CD4-positive, alpha-beta T cell treated with Interleukin-17A for 4 hours (primary cell): ENCODE results near the gene TWNK.

ENCODE experiments used
- DNase-seq: peaks from one replicate; pipeline ENCODE4 v3.0.0-alpha.2; 2020; ENCODE audit warnings: mixed read lengths

Gene TWNK

DNA sequence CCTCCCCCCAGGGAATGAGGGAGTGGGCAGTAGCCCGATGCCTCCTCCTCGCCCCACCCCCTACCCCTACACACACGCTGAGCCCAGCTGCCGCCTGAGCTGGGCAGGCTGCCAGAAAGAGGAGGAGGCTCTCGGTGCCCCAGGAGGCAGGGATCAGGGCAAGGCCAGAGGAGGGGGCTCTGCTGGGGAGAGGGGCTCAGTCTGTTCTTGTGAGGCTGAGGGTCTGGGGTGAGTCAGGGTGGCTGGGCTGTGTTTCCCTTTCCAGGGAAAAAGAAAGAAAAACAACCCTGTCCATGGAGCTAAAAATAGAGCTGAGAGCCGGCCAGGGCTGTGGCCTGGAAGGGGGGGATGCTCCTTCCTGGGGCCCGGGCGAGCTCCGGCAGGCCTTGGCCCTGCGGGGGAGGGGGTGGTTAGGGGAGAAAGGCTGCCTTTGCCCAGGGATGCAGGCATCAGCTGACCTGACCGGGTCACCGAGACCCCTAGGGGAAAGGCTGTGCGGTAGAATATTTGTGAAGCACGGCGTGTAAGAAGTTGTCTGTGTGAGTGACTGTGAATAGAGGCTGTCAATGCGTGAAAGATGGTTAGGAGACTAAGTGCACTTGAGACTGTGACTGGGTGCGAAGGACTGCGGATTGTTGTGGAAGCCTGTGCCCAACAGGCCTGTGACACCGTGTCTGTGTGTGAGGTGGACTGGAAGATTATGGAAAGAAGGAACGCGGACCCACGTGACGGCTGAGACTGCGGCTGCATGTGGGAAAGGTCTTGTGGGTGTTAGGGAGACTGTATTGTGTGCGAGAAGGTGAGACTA lies 11.0 kb downstream of the TWNK start:
- peak; percentile 79 for DNase-seq

DNA sequence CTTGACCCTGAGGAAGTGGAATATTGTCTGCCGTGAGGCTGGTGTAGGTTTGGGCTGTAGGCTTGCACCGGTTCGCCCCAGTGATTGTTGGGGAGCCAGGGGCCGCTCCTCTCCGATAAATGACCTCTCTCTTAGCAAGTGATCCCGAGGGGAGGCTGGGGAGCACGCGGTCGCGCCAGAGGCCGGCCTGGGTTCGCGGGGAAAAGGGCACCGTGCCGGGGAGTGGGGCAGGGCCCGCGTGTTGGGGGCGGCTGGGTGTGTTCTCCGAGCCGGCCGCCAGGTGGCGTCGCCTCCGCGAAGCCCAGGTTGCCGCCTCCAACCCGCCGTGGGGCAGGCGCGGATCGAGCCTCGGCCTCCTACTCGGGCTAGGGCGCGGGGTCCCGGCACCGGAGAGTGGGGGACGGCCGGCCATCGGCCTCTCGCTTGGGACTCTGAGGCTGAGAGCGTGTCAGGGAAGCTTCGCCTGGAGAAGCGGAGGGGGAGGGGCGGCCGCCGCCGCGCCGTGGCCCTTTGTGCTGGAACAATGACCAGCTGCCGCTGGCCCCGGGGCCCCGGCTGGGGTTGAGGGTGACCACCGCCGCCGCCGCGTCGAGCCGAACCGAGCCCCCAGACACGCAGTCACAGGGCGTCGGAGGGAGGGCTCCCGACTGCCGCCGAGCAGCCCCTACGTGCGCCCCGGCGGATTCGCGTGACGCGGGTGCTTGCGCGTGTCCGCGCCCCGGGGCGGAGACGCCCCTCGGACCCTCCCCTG lies 11.8 kb downstream of the TWNK start:
- peak; percentile 85 for DNase-seq

DNA sequence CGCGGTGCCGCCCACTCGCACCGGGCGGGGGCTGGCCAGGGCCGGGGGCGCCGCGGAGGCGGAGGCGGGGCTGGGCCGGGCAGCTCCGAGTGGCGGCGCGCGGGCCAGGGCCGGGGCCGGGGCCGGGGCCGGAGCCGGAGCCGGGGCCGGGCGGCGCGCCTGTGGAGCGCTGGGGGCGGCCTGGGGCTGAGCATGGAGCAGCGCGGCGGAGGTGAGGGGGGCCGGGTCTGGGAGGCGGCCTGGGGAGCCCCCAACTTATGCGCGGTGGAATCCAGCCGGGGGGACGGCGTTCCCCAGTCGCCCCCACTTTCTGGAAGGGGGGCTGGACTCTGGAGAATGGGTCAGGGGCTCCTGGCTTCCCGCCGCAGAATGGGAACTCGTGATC lies 12.4 kb downstream of the TWNK start, which contains the start of gene LZTS2:
LZTS2 (plus strand) TSS at position 67 of the 385 bp plus-strand sequence. CDS start 2,731 bp downstream, outside the sequence.
- DNase-seq = no peak

DNA sequence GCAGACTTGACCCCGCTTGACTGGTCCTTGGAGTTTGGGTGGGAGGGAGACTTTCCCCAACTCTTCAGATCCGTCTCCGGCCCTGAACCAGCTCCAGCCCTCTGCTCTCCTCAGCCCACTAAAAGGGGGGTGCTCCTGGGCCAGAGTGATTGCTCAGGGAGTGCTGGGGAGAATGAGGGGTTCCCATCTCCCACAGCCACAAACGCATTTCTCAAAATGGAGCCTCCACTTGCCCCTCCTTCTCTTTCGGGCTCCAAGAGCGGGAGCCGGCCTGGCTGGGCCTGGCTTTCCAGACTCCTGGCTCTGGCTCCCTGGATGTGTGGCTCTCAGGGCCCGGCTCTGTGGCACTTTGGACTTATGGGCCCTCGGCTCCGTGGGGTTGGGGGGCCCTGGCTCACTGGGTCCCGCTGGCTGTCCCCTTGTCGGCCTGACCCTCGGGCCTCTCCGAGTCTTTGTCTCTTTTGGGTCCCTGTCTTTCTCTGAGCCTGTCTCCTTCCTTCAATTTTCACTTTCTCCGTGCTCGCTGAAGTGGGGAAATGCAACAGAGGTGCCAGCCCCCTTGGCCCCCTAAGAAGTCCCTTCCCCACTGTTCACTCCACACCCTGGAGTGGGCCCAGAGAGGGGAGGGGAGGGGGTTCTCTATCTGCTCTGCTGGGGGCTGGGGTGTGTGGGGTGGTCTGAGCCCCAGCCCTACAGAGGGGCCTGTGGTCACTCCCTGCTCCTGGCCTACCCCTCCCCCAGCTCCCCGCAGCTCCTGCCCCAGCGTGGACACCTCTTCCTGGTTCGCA lies 13.0 kb downstream of the TWNK start:
- no peak for DNase-seq

DNA sequence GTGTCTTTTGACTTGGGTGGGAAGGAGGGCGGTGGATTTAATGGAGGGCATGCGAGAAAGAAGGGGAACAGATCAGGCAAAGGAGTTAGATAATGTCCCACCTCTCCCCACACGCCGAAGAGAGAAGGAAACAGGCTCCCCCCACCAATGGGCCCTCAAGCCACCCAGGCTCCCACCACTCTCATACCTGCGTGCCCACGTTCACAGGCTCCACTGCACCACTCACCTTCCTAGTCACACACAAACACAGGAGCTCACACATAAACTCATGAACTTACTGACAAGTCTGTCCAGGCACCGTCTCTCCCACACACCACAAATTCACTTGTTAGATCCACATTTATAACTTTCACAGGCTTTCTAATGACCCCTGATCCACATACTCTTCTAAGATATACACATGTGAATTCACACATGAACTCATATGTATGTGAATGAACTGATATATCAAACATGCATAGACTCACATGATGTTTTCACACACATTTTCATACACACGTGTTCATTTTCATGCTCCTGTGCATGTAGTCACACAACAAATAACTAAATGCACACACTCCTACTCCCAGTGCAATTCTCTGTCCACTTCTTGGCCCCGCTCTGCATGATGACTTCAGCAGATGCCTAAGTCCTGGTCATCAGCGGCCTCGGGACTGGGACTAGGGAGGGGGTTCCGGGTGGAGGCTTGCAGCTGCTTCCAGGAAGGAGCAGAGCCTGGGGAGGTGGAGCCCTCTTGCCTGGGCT lies 13.7 kb downstream of the TWNK start:
- DNase-seq = no peak

DNA sequence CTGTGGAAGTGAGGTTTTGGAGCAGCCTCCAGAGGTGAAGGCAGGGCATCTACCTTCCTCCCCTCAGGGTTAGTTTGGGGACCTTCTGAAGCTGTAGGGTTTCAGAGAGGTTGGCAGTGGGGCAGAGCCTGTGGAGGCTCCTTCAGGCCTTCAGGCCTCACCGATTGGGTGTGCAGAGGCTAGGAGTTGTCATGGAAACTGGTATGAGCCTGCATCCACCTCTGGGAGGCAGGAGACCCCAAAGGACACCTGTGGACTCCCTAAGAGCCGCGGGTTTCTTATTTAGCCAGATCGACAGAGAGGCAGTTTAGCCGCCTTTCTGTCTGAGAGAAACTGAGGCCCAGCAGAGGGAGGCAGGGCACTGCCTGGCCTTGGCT lies 14.3 kb downstream of the TWNK start:
- no peak for DNase-seq

DNA sequence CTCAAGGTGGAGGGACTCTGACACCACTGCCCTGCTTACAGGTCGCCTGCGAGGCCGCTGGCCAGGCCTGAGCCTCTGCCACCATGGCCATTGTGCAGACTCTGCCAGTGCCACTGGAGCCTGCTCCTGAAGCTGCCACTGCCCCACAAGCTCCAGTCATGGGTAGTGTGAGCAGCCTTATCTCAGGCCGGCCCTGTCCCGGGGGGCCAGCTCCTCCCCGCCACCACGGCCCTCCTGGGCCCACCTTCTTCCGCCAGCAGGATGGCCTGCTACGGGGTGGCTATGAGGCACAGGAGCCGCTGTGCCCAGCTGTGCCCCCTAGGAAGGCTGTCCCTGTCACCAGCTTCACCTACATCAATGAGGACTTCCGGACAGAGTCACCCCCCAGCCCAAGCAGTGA lies 15.1 kb downstream of the TWNK start:
- no peak for DNase-seq

DNA sequence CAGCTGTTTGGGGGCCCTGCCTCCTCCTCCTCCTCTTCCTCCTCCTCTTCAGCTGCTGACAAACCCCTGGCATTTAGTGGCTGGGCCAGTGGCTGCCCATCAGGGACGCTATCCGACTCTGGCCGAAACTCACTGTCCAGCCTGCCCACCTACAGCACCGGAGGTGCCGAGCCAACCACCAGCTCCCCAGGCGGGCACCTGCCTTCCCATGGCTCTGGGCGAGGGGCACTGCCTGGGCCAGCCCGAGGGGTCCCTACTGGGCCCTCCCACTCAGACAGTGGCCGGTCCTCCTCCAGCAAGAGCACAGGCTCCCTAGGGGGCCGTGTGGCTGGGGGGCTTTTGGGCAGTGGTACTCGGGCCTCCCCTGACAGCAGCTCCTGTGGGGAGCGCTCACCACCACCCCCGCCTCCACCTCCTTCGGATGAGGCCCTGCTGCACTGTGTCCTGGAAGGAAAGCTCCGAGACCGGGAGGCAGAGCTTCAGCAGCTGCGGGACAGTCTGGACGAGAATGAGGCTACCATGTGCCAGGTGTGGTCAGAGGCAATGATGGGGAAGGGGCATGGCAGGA lies 16.4 kb downstream of the TWNK start:
- DNase-seq = no peak

DNA sequence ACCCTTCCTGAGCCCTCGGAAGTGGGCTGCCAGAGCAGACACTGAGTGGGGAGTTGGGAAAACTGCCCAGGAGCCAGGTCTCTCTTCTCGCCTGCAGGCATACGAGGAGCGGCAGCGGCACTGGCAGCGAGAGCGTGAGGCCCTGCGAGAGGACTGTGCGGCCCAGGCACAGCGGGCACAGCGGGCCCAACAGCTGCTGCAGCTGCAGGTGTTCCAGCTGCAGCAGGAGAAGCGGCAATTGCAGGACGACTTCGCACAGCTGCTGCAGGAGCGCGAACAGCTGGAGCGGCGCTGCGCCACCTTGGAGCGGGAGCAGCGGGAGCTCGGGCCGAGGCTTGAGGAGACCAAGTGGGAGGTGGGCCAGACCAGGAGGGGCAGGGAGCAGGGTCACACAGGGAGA lies 18.0 kb downstream of the TWNK start:
- no peak for DNase-seq

DNA sequence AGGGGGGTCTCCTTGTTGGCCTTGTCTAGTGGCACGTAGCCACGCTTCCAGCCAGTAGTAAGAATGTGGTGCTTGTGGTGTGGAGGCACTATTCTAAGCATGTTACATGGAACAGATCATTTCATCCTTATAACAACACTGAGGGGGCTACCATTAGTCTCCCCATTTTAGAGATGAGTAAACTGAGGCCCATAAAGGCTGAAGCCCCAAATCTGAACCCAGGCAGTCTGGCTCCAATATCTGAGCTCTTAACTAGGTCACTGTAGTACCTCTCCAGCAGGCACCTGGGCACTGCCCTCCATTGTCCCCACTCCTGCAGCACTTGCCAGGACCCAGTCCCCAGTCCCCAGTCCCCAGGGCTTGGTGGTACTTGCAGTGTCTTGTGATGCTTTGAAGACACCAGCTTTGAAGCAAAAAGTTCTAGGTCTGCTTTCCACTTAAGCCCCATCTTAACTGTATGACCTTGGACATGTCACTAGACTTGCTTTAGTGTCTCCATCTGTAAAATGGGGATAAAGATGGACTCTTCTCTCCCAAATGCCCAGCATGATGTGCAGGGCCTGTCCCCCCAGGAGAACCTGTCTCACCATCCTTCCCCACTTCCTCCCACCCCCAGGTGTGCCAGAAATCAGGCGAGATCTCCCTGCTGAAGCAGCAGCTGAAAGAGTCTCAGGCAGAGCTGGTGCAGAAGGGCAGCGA lies 18.7 kb downstream of the TWNK start:
- no peak for DNase-seq

DNA sequence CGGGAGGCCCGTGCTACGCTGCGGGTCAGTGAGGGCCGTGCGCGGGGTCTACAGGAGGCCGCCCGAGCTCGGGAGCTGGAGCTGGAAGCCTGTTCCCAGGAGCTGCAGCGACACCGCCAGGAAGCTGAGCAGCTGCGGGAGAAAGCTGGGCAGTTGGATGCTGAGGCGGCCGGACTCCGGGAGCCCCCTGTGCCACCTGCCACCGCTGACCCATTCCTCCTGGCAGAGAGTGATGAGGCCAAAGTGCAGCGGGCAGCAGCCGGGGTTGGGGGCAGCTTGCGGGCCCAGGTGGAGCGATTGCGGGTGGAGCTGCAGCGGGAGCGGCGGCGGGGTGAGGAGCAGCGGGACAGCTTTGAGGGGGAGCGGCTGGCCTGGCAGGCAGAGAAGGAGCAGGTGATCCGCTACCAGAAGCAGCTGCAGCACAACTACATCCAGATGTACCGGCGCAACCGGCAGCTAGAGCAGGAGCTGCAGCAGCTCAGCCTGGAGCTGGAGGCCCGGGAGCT lies 19.3 kb downstream of the TWNK start:
- no peak for DNase-seq

DNA sequence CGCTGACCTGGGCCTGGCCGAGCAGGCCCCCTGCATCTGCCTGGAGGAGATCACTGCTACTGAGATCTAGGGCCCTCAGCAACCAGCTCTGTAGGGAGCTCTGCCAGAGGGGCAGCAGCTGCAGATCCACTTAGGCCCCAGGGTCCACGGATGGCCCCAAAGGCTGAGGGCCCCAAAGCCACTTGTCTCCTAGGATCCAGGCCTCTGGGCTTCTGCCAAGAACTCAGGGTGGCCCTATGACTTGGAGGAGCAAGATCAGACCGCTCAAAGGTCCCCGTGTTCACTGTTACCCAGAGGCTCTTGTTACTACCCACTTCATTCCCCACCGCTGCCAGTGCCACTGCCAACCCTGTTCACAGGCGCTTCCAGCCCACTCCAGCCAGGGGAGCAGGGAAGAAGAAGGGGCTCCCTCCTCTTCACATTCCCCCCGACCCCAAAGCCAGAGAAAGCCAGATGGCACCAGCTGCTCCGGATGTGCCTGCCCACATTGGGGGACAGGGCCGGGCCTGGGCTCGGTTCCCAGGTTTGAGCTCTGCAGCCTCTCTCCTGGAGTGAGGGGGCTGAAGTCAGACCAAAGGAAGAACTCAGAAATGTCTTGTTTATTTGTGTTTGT lies 19.9 kb downstream of the TWNK start:
- DNase-seq = no peak

DNA sequence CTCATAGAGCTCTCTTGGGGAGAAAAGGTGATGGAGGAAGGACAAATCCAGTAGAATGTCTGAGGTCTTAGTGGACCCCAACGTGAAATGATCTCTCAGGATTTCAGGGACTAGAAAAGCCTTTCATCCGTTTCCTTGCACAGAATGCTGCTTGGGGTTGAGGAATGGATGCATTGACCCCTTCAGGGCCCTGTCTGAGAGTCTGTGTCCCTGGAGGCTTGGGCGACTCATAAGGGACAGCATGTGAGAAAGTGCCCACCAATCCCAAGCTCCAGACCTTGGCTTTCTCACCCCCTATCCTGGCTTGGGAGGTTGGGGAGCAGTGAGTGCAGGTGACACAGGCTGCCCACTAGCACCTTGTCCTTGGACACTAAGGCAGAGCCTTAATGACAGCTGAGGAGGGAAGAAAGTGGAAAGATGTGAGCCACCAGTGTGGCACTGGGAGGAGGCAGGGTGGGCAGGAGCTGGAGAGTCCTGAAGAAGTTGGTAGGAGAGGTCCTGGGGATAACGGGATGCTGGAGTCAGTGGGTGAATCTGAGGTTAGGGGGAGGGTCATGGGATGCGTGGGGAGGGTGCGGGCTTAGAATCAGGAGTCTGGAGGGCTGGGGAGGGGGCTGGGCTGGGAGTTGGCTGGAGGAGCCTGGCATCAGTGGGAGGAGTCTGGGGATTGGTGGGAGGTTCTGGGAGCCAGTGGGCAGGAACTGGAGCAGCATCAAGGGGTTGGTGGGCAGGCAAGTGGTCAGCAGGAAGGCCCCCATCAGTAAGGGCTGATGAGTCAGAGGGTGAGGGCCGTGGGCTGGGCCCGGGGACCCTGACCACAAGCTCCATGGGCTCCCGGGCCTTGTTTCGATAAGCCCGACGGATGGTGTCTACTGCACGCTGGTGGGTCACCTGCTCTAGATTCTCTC lies 20.8 kb downstream of the TWNK start:
- DNase-seq = no peak

DNA sequence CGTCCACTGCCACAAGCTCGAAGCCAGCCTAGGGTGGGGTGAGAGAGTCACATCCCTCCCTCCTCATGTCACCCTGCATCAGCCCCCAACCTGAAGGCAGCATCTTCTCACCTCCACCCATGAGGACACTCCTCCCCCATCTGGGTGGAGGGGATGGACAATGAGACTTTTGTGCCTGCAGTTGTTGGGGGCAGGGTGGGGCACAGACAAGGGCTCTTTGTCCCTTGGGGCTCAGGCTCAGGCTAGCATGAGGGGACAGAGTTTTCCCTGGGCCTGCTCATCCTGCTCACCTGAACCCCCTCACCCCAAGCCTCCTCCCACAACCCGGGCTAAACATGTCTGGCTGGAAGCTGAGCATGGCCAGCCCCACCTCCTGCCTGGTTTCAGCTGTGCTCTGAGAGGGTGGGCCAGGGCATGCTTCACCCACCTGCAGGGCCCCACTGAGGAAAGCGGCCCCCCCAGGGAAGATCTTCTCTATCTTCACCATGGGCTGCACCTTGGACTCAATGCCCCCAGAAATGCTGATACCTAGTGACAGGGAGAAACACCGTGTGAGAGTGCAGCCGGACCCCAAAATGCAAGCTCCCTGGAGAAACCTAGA lies 21.6 kb downstream of the TWNK start:
- no peak for DNase-seq

DNA sequence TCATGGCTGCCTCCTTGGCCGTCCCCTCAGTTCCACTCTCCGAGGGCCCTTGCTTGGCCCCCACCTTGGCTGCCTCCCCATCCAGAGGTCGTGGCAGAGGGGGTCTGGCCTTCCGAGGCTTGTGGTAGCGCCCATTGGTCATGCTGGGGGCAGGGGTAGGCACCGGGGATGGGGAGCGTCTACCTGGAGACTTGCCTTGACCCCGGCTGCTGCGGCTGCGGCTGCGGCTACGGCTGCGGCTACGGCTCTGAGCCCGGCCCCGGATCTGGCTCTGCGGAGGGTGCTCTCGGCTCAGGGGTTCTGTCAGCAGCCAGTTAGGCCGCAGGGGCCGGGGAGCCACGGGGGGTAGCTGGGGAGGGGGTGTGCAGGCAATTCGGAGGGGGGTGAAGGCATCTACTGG lies 23.0 kb downstream of the TWNK start:
- DNase-seq = no peak

DNA sequence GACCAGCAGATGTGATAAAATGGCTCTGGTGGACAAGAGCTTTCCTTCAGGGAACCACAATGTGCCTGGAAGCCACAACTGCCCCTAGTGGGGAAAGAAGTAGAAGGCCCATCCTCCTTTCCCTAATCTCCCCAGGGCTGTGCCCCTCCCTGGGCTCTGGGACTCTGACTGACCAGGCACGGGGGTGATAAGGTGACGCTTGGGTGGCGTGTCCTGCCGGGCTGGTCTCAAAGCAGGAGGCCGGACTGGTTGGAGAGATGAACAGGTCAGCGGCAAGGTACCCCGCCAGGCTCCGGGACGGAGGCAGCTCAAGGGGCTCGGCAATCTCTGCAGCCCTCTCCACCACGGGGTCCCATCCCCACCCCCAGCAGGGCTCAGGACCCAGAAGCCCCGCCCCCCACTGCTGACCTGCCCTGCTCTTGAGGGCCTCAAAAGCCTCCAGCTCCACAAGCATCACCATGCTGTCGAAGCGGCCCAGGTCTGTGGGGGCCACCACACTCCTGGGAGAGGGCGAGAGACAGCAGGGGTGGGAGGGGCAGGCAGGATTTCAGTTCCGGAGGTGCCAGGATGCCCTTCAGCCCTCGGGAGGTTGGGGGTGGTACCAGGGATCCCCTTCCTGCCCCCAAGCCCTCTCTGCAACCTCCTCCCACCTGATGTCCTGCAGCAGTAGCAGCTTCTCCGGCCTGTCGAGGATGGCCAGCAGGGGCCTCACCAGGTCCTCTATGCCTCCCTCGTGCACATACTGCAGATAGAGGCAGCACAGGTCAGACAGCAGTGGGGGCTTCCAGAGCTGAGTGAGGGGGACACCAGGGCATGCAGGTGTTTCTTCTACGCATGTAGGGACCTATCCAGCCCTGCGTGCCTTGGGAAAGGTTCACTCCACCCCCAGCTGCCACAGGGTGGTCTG lies 24.4 kb downstream of the TWNK start:
- DNase-seq = no peak

DNA sequence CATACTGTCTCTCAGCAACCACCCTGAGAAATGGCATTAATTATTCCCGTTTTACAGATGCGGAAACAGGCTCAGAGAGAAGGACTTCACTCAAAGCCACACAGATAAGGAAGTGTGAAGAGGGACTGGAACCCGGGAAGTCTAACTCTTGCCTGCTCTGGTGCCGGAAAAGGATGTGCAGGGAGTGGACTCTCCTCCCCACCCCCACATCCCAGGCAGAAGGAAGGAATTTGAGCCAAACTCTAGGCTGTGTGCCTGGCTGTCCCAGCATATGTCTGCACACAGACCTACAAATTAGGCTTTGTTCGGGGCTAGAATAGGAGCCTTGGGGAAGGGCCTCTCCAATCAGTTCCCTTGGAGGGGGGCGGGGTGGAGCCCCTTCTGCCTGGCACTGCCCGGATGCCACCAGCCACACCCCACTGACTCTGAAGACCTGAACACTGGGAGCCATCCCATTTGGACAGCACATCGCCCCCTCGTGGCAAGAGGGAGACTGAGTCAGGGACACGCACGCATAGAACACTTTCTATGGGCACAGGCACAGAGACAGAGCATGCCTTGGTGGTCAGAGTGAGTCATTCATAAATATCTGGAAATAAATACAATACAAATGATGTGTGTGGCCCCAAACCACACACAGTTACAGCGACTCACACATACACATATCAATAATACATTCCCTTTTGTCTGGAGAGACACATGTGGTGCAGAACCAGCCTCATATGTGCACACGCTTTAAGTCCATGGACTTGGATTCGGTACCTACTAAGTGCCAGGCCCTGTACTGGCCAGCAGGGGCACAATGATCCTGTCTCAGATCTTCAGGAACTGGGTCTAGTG lies 25.4 kb downstream of the TWNK start:
- peak; percentile 85 for DNase-seq
